Nucleus accumbens (tissue), 56 donors: ENCODE results near the gene NELL1.
"Not testable (repeated sequence)": the region's sequence is repeated elsewhere in the genome, so short reads cannot be mapped to it uniquely, and the experiment has no call there.

Experiments used
- DNase-seq, 56 donors: peaks; one replicate each; lab custom pipeline; 2025; lab: John Stamatoyannopoulos, UW

Gene NELL1

DNA sequence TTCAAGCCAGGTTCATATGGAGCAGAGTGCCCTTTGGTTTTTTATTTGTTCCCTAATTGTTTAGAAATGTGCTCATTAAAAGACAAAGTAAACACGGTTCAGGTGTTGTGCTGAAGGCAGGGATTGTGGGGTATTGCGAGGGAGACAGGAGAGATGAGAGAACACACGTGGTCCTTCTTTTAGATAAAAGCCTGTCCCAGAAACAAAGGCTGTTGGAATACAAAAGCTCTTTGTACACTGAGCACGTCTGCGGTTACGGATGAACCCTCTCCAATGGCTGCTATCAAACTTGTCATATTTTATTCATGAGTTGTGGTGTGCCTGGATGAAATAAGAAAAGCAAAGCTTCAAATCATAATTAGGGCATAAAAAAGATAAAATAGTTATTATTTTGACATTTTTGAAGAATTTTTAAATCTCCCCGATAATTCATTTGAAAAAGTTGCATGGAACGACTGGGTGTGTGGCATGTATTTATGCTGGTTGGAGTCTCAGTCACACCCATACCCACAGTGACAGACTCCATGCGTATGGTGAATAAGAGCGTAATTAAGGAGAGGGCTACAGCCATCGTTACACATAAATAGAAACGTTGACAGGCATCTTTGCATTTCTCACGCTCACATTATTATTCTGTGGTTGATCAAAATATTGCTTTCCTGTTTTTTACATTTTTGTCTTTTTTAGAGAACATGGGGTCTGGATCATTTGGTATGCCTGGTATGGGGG lies 92.9 kb downstream of the NELL1 start:
- DNase-seq: no peak

DNA sequence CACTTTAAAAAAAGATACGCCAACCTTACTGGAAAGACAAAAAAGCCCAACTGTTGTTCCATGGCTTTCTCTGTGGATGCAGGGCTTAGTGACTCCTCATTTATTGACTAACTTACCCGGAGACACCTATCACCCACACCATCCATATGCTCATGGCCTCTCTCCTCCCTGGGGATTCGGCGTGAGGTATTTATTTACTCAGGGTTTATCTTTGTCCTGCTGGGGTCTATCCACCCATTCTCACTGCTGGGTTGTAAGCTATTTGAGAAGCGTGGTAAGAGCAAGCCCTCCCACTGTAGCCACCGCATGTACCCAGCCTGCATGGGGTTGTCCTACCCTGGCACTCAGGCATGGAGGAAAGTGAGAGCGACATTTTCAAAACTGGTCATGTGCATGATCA lies 93.6 kb downstream of the NELL1 start:
- DNase-seq: no peak

DNA sequence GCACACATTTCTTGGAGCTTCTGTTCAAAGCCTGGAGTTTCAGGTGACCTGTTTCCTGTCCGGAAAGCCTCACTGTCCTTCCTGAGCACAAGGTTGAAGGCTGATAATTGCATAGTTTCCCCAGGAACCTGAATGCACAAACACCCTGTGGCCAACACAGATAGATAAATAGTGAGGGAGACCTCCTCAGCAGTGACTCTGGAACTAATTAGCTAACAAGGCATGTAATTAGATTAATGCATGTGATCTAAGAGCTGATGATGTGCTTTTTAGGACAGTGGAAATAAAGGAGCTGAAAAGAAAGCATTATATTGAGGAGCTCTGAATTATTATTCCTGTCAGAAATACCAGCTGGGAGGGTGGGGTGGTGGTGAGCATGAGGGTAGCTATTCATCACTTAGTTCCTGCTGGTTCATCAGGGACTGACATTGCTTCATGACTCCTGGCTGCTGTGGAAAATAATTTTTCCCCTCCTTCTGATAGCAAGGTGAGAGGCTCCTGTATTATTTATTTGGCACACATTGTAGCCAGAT lies 101.1 kb downstream of the NELL1 start:
- DNase-seq: no peak

DNA sequence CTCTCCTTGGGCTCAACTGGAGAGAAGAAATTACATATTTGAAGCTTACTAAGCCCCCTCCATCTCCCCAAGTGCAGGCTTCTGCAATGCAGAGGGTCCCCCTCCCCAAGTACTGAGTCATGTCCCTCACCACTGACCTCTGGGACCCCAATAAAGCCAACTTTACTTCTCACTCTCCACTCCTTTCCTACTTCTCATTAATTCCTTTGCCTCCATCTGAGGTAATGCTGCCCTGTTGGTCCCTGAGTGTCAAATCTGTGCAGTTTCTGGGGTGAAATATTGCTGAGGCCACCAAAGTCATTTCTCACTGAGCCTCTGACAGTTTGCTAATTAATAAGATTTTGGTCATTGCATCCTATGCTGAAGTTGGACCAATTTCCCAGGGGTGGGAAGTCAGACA lies 101.6 kb downstream of the NELL1 start:
- DNase-seq: no peak

DNA sequence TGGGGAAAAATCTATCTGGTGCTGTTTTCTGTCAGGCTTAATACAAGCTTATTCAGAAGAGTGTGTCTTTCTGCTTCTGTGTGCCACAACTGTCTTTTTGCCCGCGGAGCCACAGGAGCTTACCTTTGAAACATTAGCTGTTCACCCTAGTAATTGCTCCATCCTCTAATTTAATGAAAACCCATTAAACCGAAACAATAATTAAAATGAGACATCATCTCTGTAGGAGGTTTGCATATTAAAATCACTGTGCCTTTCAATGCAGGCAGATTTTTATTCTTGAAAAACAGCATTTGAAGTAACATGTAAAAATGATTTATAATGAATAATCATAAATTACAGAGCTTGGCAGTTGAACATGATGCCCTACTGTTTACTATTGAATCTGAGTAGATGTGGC lies 102.3 kb downstream of the NELL1 start:
- no peak for DNase-seq

DNA sequence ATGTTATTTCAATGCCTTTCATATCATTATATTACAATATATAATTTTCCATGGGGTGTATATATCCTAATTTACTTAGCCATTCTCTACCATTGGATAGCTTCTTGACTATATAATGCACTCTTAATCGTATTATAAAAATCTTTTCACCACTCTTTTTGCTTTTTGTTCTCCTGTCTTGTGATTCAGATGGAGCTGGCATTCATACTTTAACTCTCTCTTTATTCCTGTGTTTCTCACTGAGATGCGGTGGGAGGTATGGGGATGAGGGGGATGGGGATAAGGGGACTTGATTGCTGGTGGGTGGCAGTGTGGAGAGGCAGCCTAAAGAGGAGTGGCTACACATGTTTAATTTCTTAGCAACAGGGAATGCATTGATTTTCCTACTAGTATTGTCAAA lies 105.9 kb downstream of the NELL1 start:
- DNase-seq: peak in 1 of 56 donors; percentile 14

DNA sequence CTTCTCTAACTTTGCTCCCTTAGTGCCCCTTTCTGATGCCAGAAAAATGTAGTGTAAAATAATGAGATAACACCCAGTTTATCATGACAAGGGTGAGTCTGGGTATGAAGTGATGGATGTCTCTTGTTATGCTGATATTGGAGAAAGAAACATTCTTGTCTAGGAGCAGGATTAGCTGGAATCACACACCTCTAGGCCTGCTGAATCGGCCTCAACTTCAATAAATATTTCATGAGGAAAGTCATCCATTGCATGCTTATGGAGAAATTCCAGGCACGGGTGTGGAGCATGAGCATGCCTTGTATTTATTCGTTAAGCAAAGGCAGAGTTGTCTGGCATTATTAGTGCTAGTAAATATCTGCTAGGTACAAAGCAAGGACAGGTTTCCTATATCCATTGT lies 113.4 kb downstream of the NELL1 start:
- no peak for DNase-seq

DNA sequence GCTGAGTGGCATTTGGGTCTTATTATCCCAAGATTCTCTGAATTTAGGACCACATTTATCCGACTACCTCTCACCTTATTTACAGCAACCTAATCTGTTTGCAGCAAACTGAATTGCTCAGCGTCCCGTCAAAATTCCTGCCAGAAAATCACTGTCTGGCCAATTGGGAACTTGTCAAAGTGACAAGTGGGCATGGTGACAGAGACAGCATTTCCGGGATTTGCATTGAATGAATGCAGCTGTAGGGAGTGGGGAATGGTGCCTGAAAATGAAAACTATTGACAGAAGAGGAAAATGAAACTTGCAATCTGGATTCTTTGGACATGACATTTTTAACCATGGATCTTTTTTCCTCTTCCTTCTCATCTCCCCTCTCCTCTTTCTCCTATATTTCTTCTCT lies 113.8 kb downstream of the NELL1 start:
- DNase-seq: no peak

DNA sequence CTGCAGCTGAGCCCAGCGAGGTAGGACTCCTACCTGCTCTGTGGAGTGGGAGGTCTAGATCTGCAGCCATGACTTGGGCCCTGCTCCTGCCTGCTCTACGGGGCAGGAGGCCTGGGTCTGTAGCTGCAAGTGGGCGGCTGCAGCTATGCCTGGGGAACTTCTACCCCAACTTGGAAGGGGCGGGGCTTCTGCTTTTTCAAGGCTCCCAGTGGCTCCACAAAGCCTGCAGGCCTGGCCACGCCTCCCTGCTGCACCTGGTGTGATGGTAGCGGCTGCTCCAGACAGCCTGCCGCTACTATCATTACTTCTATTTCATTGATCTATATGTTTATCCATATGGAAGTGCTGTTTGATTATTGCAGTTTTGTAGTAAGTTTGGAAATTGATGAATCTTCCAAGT lies 121.2 kb downstream of the NELL1 start:
- DNase-seq: no peak

DNA sequence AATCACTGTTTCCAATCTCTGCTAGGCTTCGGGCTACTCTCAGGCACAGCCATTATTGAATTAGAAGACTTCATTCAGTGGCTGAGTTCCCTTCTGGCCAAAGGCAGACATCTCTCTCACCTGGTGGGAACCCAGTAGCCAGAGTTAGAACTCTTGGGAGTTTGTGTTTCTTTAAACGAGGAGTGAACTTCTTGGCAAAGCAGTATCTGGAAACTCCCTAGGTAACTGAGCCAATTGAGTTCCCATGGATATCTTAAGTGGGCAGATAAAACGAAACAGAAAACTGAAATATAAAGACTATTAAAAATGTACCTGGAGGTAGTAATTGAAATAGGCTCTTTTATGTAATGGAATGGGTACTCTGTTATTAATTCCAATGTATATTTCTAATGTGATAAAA lies 125.6 kb downstream of the NELL1 start:
- no peak for DNase-seq

DNA sequence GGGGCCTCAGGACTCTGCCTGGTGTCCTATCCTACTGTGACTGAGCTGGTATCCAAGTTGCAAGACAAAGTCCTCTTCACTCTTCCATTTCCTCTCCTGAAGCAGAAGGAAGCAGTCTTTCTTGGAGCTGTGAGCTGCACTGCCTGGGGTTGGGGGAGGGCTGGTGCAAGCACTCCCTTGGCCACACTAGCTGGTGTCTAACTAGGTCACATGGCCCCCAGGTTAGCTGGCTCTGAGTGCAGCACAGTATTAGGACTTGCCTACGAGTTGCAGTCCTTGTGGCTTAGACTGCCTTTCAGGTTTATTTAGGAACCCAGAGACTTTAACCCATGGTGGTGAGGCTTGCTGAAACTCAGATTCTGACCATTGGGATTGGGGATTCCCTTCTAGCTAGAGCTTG lies 138.9 kb downstream of the NELL1 start:
- DNase-seq: no peak

DNA sequence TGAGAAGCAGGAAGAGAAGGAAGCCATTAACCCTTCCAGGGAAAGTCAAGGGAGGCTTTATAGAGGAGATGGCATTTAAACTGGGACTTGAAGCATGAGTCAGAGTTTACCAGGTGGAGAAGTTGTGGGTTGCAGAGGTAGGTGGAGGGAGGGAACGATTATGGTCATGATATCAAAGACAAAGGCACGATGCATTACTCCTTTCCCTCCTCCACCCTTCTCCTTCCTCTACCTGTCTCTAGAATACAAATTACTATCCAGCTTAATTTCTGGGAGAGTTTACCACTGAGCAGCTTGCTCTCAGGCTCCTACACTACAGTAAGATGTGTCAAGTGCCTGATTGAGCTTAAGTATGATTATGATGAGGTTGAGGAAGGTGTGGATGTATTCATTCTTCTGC lies 151.7 kb downstream of the NELL1 start:
- peak in 13 of 56 donors; percentile 5 to 45 (median 18) for DNase-seq

DNA sequence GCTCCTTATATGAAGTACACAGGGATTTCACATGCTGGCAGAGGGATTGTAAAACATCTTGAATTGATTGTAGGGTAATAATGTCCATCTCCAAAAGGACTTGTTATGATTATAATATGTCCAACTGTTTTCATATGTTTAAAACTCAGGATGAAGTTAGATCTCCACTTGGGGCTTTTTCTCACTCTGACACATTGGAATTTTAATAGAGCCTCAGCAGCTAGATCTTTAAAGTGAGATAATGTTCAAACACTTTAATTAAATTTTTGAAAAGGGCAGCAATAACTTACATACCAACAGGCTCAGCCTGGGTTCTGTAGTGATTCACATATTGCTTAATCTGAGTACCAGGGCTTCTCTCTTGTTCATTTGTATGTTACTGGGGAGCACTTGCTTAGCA lies 152.1 kb downstream of the NELL1 start:
- no peak for DNase-seq

DNA sequence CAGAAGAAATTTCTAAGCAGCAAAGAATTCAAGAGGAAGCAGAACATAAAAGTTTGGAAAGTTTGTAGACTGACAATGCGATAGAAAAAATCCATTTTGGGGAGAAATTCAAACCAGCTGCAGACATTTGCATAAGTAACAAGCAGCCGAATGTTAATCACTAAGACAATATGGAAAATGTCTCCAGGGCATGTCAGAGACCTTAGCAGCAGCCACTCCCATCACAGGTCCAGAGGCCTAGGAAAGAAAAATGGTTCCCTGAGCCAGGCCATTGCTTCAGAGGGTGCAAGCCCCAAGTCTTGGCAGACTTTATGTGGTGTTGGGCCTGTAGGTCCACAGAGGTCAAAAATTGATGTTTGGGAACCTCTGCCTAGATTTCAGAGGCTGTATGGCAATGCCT lies 155.4 kb downstream of the NELL1 start:
- no peak for DNase-seq

DNA sequence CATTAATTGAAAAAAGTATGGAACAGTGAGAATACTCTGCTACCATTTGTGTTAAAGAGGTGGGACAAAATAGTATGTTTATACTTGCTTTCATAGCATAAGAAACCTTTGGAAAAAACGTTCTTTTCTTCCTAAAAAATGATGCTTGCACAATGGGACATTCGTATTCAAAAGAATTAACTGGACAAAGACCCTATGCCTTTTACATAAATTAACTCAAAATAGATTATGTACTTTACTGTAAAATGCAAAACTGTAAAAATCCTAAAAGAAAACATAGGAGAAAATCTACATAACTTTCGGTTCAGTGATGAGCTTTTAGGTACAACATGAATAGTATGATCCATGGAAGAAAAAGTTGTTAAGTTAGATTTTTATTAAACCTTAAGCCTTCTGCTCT lies 166.2 kb downstream of the NELL1 start:
- DNase-seq: no peak

DNA sequence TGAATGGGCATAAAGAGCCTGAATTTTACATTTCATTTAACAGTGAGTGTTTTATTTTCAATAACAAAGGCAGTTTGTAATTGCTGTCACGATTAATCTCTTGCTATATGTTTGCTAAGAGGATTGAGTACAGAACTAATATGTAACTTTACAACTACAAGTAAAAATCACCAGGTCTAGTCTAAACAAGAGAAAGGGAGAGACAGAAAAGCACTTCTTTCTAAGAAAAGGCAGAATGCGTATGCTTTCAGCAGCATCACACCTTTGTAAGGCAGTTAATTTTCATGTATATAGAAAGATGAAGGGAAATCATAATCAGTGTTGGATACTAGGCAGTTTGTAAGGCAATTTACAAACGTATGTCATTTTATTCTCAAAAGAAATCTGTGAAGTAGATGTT lies 169.8 kb downstream of the NELL1 start:
- no peak for DNase-seq

DNA sequence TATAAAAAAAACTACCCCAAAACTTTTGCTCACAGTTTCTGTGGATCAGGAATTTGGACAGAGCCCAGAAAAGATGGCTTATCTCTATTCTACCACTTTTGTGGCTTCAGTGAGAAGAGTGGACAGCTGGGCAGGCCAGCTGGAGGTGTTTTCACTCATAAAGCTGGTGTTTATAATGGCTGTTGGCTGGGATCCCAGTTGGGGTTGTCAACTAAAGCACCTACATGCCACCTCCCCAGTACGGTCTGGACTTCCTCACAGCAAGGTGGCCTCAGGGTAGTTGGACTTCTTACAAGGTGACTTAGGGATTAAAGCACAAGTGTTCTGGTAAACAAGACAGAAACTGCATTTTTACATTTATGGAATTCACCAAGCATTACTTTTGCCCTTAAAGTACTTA lies 171.0 kb downstream of the NELL1 start:
- DNase-seq: no peak

DNA sequence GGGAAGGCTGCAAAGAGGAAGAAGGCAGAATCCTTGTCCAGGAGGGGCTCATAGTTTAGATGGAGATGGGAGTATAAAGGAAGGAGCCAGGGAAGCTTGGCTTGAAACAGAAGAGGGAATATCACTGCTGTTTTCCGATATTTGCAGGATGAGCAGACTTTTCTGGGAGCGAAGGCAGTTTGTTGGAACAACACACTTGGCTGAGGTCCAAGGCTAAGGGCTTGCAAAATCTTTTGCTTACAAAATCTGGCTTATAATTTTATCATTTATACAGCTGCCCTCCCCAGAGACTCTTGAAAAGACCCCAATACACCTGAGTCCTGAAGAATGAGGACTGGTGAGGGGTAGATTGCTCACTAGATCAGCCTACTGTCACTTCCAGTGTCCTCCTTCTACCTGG lies 174.8 kb downstream of the NELL1 start:
- no peak for DNase-seq

DNA sequence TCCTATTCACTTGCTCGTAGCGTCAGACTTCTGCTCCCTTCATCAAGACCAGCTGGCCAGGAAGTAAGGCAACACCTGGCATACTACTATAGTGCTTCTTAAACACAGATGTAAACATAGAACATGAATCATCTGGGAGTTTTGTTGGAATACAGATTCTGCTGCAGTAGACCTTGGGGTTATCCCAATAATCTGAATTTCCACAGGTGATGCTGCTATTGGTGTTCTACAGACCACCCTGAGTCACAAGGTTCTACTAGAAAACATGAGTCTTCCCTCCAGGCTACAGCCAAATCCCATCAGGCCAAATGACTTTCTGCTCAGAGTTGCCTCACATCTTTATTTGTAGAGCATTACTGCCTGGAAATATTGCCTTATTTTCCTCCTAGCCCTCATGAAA lies 175.2 kb downstream of the NELL1 start:
- no peak for DNase-seq

DNA sequence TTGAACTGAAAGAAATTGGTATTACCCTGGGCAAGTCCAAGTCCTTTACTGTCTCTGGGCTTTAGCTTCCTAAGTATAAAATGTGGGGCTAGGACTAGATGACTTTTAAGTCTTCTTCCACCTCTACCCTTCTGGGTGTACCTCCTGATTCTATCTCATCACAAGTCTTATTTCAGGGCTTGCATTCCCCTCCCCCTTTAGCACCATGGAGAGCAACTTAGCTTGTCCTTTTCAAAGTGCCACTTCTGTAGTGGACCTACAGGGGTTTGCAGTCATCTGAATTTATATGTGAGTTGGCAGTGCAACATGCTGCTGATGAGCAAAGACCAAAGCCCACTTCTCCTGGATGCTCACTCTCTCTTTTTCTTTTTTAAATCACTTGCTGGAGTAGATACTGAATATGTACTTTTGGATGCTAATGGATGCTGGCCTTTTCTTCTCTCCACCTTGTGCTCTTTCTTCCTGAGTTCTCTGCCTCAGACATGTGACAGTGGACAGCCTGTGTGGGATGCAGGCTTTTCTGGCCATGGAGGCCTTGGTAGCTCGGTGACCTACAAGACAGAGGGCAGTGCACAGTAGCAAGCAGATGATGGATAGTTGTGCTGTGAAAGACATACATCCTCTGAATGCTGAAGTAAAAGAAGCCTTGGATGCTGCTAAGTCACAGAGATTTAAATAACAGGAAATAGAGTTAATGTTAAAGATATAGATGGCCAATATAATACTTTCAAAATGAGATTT lies 185.0 kb downstream of the NELL1 start:
- no peak for DNase-seq

DNA sequence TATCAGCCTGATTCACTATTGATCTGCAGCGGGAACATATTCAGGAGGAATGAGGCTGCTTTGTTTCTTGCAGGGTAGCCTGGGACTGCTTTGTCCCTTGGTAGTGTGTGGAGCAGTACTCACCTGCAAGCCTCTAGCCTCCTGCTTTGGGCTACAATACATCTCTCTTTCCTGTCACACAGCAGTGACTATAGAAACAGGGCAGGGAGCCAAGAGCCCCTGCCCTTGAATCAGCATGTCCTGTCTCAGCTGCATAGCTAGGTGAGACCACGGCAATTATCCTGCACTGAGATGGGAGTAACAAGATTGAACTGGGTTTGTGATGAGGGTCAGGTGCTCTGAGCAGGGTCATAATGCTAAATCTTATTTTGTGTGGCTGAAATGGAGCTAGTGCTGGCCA lies 191.9 kb downstream of the NELL1 start:
- DNase-seq: no peak

DNA sequence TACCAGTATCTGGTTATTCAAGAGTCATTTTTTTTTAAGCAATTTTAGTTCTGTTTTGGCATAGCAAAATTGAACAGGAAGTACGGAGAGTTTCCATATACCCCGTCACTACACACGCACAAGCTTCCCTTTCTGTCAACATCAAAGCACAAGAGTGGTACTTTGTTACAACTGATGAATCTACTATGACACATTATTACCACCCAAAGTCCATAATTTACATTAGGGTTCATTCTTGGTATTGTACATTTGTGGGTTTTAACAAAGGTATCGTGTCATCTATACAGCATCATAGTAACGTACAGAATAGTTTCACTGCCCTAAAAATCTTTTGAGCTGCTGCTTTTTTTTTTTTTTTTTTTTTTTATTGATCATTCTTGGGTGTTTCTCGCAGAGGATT lies 192.9 kb downstream of the NELL1 start:
- DNase-seq: not testable (repeated sequence)
